Activated CD8-positive, alpha-beta T cell treated with anti-CD3 and anti-CD28 coated beads, Interleukin-2, amount 10 ng/mL, durations not matched to agents 7 days and 5 days (primary cell): ENCODE data around the gene CDH15. TPM values are rescaled to one million over a fixed set of nuclear protein-coding genes. Genes with fewer than 3 reads are reported as not detected.

ENCODE experiments used
- ATAC-seq: fragments of 150-1000 bp; cut with Tn5 transposase; one replicate; pipeline ENCODE4 v1.10.0; 2021; ENCODE audit warnings: moderate library complexity
- CTCF ChIA-PET: fragments of 350-600 bp; sonication (Branson Sonifier 250); formaldehyde crosslinking; loops from one replicate; lab custom pipeline; 2021; ENCODE audit warnings: antibody characterized with exemption; lab: Charles Lee
- POLR2A ChIA-PET: fragments of 350-600 bp; sonication (Branson Sonifier 250); formaldehyde crosslinking; loops from one replicate; lab custom pipeline; 2021; ENCODE audit warnings: antibody characterized with exemption; lab: Charles Lee
- DNase-seq: peaks from one replicate; pipeline ENCODE4 v3.0.0-alpha.2; 2020
- H3K27ac Mint-ChIP-seq: one replicate; pipeline ENCODE4 v1.8.0; 2021; ENCODE audit warnings: mild to moderate bottlenecking, mixed read lengths
- H3K27me3 Mint-ChIP-seq: one replicate; pipeline ENCODE4 v1.8.0; 2021; ENCODE audit warnings: low read depth, mixed read lengths
- H3K36me3 Mint-ChIP-seq: one replicate; pipeline ENCODE4 v1.8.0; 2021; ENCODE audit warnings: low read depth, mixed read lengths
- H3K4me1 Mint-ChIP-seq: one replicate; pipeline ENCODE4 v1.8.0; 2021; ENCODE audit warnings: low read depth, mixed read lengths
- H3K4me3 Mint-ChIP-seq: one replicate; pipeline ENCODE4 v1.8.0; 2021; ENCODE audit warnings: mild to moderate bottlenecking, mixed read lengths
- H3K9me3 Mint-ChIP-seq: one replicate; pipeline ENCODE4 v1.8.0; 2022; ENCODE audit warnings: mixed read lengths; ENCODE audit not compliant: insufficient read depth
- total RNA-seq, 2 experiments: library from RNA; stranded (reverse); gene quantifications; one replicate each; pipeline ENCODE4 v1.2.3, GENCODE V29; 2021

CDH15 gene
- total RNA-seq, 2 experiments from 2014 or later: not detected

- Mint-ChIP-seq H3K4me3 (peak overlapping the region; percentile 55), H3K27me3 (peaks cover 5% of the 10 kb centered on the region), H3K9me3 (no peaks in the 10 kb centered on the region), H3K4me1 (peaks cover 11% of the 10 kb centered on the region), H3K36me3 (no peaks in the 10 kb centered on the region), H3K27ac (peak overlapping the region; percentile 68)
- ATAC-seq: no peak
- CTCF ChIA-PET: interaction anchor here (0.9 to 1.6 kb wide), 2 partner anchors 45 to 427 kb away, joined by 3 to 7 read pairs; no protein-coding TSS in a partner anchor
- POLR2A ChIA-PET: interaction anchor here (0.5 kb wide), 1 partner anchor 17 kb away, joined by 3 read pairs; no protein-coding TSS in a partner anchor
- no peak for DNase-seq
Measured at GRCh38 chr16:89170346-89171215, 967 bp upstream of the CDH15 start.

- ATAC-seq (no peak), DNase-seq (no peak)
- POLR2A ChIA-PET: no interaction called here
- H3K4me3 Mint-ChIP-seq: no peak overlapping the region
- no peak overlapping the region for H3K27ac Mint-ChIP-seq
- no peaks in the 10 kb centered on the region for H3K9me3 Mint-ChIP-seq
- CTCF ChIA-PET: no interaction called here
- H3K27me3 Mint-ChIP-seq: peaks cover 5% of the 10 kb centered on the region
- H3K4me1 Mint-ChIP-seq: peaks cover 11% of the 10 kb centered on the region
- H3K36me3 Mint-ChIP-seq: no peaks in the 10 kb centered on the region
Measured at GRCh38 chr16:89172171-89172527, 601 bp downstream of the CDH15 start.

GRCh38 chr16:89172528-89173173, 1.1 kb downstream of the CDH15 start:
- CTCF ChIA-PET: no interaction called here
- Mint-ChIP-seq H3K4me1 (peaks cover 11% of the 10 kb centered on the region), H3K27me3 (peaks cover 5% of the 10 kb centered on the region), H3K27ac (no peak overlapping the region), H3K9me3 (no peaks in the 10 kb centered on the region), H3K4me3 (no peak overlapping the region), H3K36me3 (no peaks in the 10 kb centered on the region)
- POLR2A ChIA-PET: no interaction called here
- ATAC-seq: no peak
- no peak for DNase-seq

- Mint-ChIP-seq H3K9me3 (no peaks in the 10 kb centered on the region), H3K27me3 (peaks cover 5% of the 10 kb centered on the region), H3K27ac (no peak overlapping the region), H3K4me1 (peaks cover 11% of the 10 kb centered on the region), H3K36me3 (no peaks in the 10 kb centered on the region), H3K4me3 (no peak overlapping the region)
- DNase-seq (no peak), ATAC-seq (no peak)
- ChIA-PET CTCF (no interaction called here), POLR2A (no interaction called here)
Measured at GRCh38 chr16:89173174-89173921, 1.8 kb downstream of the CDH15 start.

GRCh38 chr16:89174055-89174827, 2.7 kb downstream of the CDH15 start:
- ChIA-PET POLR2A (no interaction called here), CTCF (no interaction called here)
- Mint-ChIP-seq H3K36me3 (no peaks in the 10 kb centered on the region), H3K9me3 (no peaks in the 10 kb centered on the region), H3K4me3 (no peak overlapping the region), H3K4me1 (peaks cover 11% of the 10 kb centered on the region), H3K27me3 (peaks cover 5% of the 10 kb centered on the region), H3K27ac (no peak overlapping the region)
- no peak for DNase-seq
- ATAC-seq: no peak

GRCh38 chr16:89174877-89175276, 3.3 kb downstream of the CDH15 start:
- Mint-ChIP-seq H3K27ac (no peak overlapping the region), H3K4me1 (peaks cover 11% of the 10 kb centered on the region), H3K9me3 (no peaks in the 10 kb centered on the region), H3K27me3 (peaks cover 5% of the 10 kb centered on the region), H3K36me3 (no peaks in the 10 kb centered on the region), H3K4me3 (no peak overlapping the region)
- CTCF ChIA-PET: no interaction called here
- no peak for DNase-seq
- ATAC-seq: no peak
- POLR2A ChIA-PET: no interaction called here

- ChIA-PET POLR2A (no interaction called here), CTCF (no interaction called here)
- Mint-ChIP-seq H3K27ac (no peak overlapping the region), H3K27me3 (peaks cover 4% of the 10 kb centered on the region), H3K9me3 (no peaks in the 10 kb centered on the region), H3K4me3 (no peak overlapping the region), H3K36me3 (no peaks in the 10 kb centered on the region), H3K4me1 (peaks cover 5% of the 10 kb centered on the region)
- DNase-seq (no peak), ATAC-seq (no peak)
Measured at GRCh38 chr16:89175280-89176146, 4.0 kb downstream of the CDH15 start.

- ChIA-PET POLR2A (interaction anchor here (0.6 kb wide), 1 partner anchor 393 kb away, joined by 3 read pairs; no protein-coding TSS in a partner anchor), CTCF (no interaction called here)
- Mint-ChIP-seq H3K27ac (no peak overlapping the region), H3K9me3 (no peaks in the 10 kb centered on the region), H3K27me3 (no peaks in the 10 kb centered on the region), H3K36me3 (no peaks in the 10 kb centered on the region), H3K4me3 (no peak overlapping the region), H3K4me1 (no peaks in the 10 kb centered on the region)
- ATAC-seq (no peak), DNase-seq (no peak)
Measured at GRCh38 chr16:89176147-89176690, 4.7 kb downstream of the CDH15 start.

- H3K4me1 Mint-ChIP-seq: peaks cover under 1% of the 10 kb centered on the region
- H3K27me3 Mint-ChIP-seq: no peaks in the 10 kb centered on the region
- H3K4me3 Mint-ChIP-seq: no peak overlapping the region
- no peak for ATAC-seq
- CTCF ChIA-PET: no interaction called here
- no peak overlapping the region for H3K27ac Mint-ChIP-seq
- H3K36me3 Mint-ChIP-seq: no peaks in the 10 kb centered on the region
- H3K9me3 Mint-ChIP-seq: no peaks in the 10 kb centered on the region
- POLR2A ChIA-PET: interaction anchor here (0.6 kb wide), 1 partner anchor 393 kb away, joined by 3 read pairs; no protein-coding TSS in a partner anchor
- no peak for DNase-seq
Measured at GRCh38 chr16:89176717-89177116, 5.2 kb downstream of the CDH15 start.

- ATAC-seq (no peak), DNase-seq (no peak)
- H3K27me3 Mint-ChIP-seq: no peaks in the 10 kb centered on the region
- CTCF ChIA-PET: no interaction called here
- peaks cover 2% of the 10 kb centered on the region for H3K4me1 Mint-ChIP-seq
- no peaks in the 10 kb centered on the region for H3K36me3 Mint-ChIP-seq
- POLR2A ChIA-PET: no interaction called here
- no peak overlapping the region for H3K27ac Mint-ChIP-seq
- H3K4me3 Mint-ChIP-seq: no peak overlapping the region
- no peaks in the 10 kb centered on the region for H3K9me3 Mint-ChIP-seq
Measured at GRCh38 chr16:89177501-89177900, 6.0 kb downstream of the CDH15 start.
